Ovary (tissue), 9 donors: ENCODE measurements around the gene TTLL5. TPM values are rescaled to one million over a fixed set of nuclear protein-coding genes. Genes with fewer than 3 reads are reported as not detected.
A peak's percentile ranks its signal among the peaks of the same experiment; 100 is the strongest.

ENCODE experiments used
- DNase-seq, 5 donors: peaks; one replicate each; pipeline ENCODE4 v3.0.0-alpha.2; 2019 to 2020
- H3K27ac ChIP-seq, 2 donors: fragments of 200-600 bp; one replicate each; pipeline versions ENCODE4 v1.5.1 to v1.8.0; 2019 to 2022
- H3K27me3 ChIP-seq: fragments of 200-600 bp; one replicate; pipeline ENCODE4 v1.8.0; 2022
- H3K36me3 ChIP-seq: fragments of 200-600 bp; sonication (generic); one replicate; pipeline ENCODE4 v1.5.1; 2019
- H3K4me1 ChIP-seq: one replicate; pipeline ENCODE4 v1.8.1; 2013; ENCODE audit warnings: mild to moderate bottlenecking, moderate library complexity; ENCODE audit not compliant: insufficient read depth
- H3K4me3 ChIP-seq: fragments of 200-600 bp; sonication (generic); one replicate; pipeline ENCODE4 v1.5.1; 2017
- H3K9me3 ChIP-seq, 2 donors: fragments of 200-600 bp in 1 of 2; sonication (generic) in 1 of 2; one replicate each; pipeline versions ENCODE4 v1.5.1 to v1.8.1; 2013 to 2019; ENCODE audit warnings: mild to moderate bottlenecking in 1 of 2, moderate library complexity in 1 of 2
- CTCF ChIP-seq, 3 donors: fragments of 450-650 bp in 2 of 3; fragments of 200-600 bp in 1 of 3; IDR thresholded peaks; one replicate each; pipeline versions ENCODE4 v1.5.1 to v1.8.0; 2016 to 2022; ENCODE audit warnings: antibody characterized with exemption in 3 of 3, mild to moderate bottlenecking in 1 of 3
- EP300 ChIP-seq: sonication (generic); formaldehyde crosslinking; IDR thresholded peaks from one replicate; pipeline ENCODE4 v1.6.1; 2017; ENCODE audit warnings: antibody characterized with exemption
- POLR2A ChIP-seq: fragments of 450-650 bp; IDR thresholded peaks from one replicate; pipeline ENCODE4 v1.6.1; 2017; ENCODE audit warnings: antibody characterized with exemption, mild to moderate bottlenecking, moderate library complexity
- WGBS, 3 donors: extraction: QIAGEN DNeasy Blood & Tissue Kit in 1 of 3; methylation state at CpG; one replicate each; pipeline versions ENCODE4 v1.1.5 to v1.1.7; 2013 to 2017; 5-methylcytosine and 5-hydroxymethylcytosine counted together
- intact Hi-C, 4 donors: fragments of 100-400 bp; cut with DNase I; formaldehyde crosslinking; loops; one replicate each; pipeline versions ENCODE4 v1.11.0 to v1.15.1; 2022 to 2023
- polyA plus RNA-seq, 2 donors: library from polyadenylated mRNA; stranded (reverse); fragments of 200-250 nt in 1 of 2; fragments of 350-450 nt in 1 of 2; fragmentation: Illumina TruSeq in 1 of 2; extraction: RNeasy Lipid Tissue Mini Kit (QIAGEN cat#74804) in 1 of 2; gene quantifications; one replicate each; pipeline ENCODE4 v1.2.3, GENCODE V29; 2013 to 2014
- total RNA-seq, 7 donors: library from RNA; depleted of rRNA in 2 of 7; stranded (reverse); fragments of >200 nt in 2 of 7; fragmentation: NEBNext Ultra II Directional in 3 of 7; extraction: Animal tissue kit (Norgen Biotek cat#: 25700) in 3 of 7; gene quantifications; one replicate each; pipeline versions ENCODE4 v1.1.0 to v1.2.4, GENCODE V29; 2016 to 2023
- donor health status: DM: no; HTN: no; CAD: no; lungs with moderate emphysema.
- donor health status: DM: no; HTN: no; CAD: no.
- donor health status: Bipolar disorder and iron deficiency.
- donor health status: DM: yes; HTN: yes; CAD: no.
- donor health status: DM: no; HTN: no; CAD: no.
- donor health status: DM: yes; HTN: yes; CAD: no.

TTLL5 gene
- total and polyA plus RNA-seq, 9 donors, result 11.0 to 34.9 (median 27.3) TPM

- 28 to 32% (median 31%) methylated on average over 7 of the region's 7 CpGs for WGBS, 3 donors
- no peaks in the 10 kb centered on the region for H3K27me3 ChIP-seq
- H3K27ac ChIP-seq, result no peak overlapping the region
- peak; percentile 49 to 74 (median 59) for DNase-seq
- intact Hi-C loops, result loop anchor here in 2 of 4 donors (5.0 to 10.0 kb wide), 3 partner anchors 72 to 191 kb away; partner anchors contain the start of gene TGFB3 (in 1 of the 2)
- H3K36me3 ChIP-seq, result no peaks in the 10 kb centered on the region
- H3K4me3 ChIP-seq, result no peak overlapping the region
- H3K4me1 ChIP-seq, result peaks cover 4% of the 10 kb centered on the region
- TF ChIP-seq EP300, result no peak
- no peak for TF ChIP-seq POLR2A
- no peak for TF ChIP-seq CTCF (IDR thresholded peaks at IDR 0.05)
- H3K9me3 ChIP-seq, result no peaks in the 10 kb centered on the region
Observed at GRCh38 chr14:75905147-75905904, 244.3 kb downstream of the TTLL5 start.

GRCh38 chr14:75906228-75906627 is 245.2 kb downstream of the TTLL5 start:
- no peak for DNase-seq
- no peak overlapping the region for H3K27ac ChIP-seq
- H3K9me3 ChIP-seq, result no peaks in the 10 kb centered on the region
- WGBS, 3 donors, result 80 to 85% (median 84%) methylated on average over 5 of the region's 5 CpGs
- TF ChIP-seq EP300, result no peak
- no peak for TF ChIP-seq CTCF (IDR thresholded peaks at IDR 0.05)
- no peak for TF ChIP-seq POLR2A
- H3K4me3 ChIP-seq, result no peak overlapping the region
- no peaks in the 10 kb centered on the region for H3K27me3 ChIP-seq
- H3K4me1 ChIP-seq, result peaks cover 4% of the 10 kb centered on the region
- intact Hi-C loops, result loop anchor here in 3 of 4 donors (2.0 to 10.0 kb wide), 4 partner anchors 71 to 191 kb away; partner anchors contain the start of gene TGFB3 (in 1 of the 3)
- no peaks in the 10 kb centered on the region for H3K36me3 ChIP-seq

- H3K9me3 ChIP-seq, result no peaks in the 10 kb centered on the region
- intact Hi-C loops, result loop anchor here in 3 of 4 donors (2.0 to 10.0 kb wide), 4 partner anchors 71 to 192 kb away; partner anchors contain the start of gene TGFB3 (in 1 of the 3)
- no peaks in the 10 kb centered on the region for H3K36me3 ChIP-seq
- H3K4me3 ChIP-seq, result no peak overlapping the region
- 40 to 47% (median 43%) methylated on average over 4 of the region's 4 CpGs for whole genome bisulfite sequencing, 3 donors
- H3K27ac ChIP-seq, result no peak overlapping the region
- peaks cover 4% of the 10 kb centered on the region for H3K4me1 ChIP-seq
- no peaks in the 10 kb centered on the region for H3K27me3 ChIP-seq
- DNase-seq, result peak; percentile 45 to 78 (median 50)
- no peak for TF ChIP-seq POLR2A
- TF ChIP-seq CTCF (IDR thresholded peaks at IDR 0.05), result peak; percentile 68 to 72 (median 70)
- no peak for TF ChIP-seq EP300
Observed at GRCh38 chr14:75906680-75907280, 245.7 kb downstream of the TTLL5 start.

GRCh38 chr14:75907756-75908359 is 246.8 kb downstream of the TTLL5 start:
- Histone ChIP-seq H3K9me3 (no peaks in the 10 kb centered on the region), H3K4me1 (peaks cover 4% of the 10 kb centered on the region), H3K4me3 (no peak overlapping the region), H3K36me3 (no peaks in the 10 kb centered on the region), H3K27me3 (no peaks in the 10 kb centered on the region), H3K27ac (no peak overlapping the region)
- TF ChIP-seq EP300 (no peak), CTCF (IDR thresholded peaks at IDR 0.05) (no peak), POLR2A (no peak)
- WGBS, 3 donors, result 93 to 99% (median 97%) methylated on average over 4 of the region's 4 CpGs
- intact Hi-C loops, result loop anchor here in 3 of 4 donors (2.0 to 10.0 kb wide), 4 partner anchors 69 to 193 kb away; partner anchors contain the start of gene TGFB3 (in 1 of the 3)
- no peak for DNase-seq
